IMR-90 (cell line): Measurements from ENCODE around the gene DNAJC5. TPM values are rescaled to one million over a fixed set of nuclear protein-coding genes. Genes with fewer than 3 reads are reported as not detected.

Source experiments
- ATAC-seq: fragments of 200-7000 bp; cut with Tn5 transposase; 2 replicates; pipeline ENCODE4 v1.9.1; 2020; ENCODE audit warnings: low read depth, mild to moderate bottlenecking, moderate library complexity
- BruUV-seq: library from RNA; stranded (reverse); fragments of 400-500 nt; replicated peaks from 2 replicates; lab custom pipeline; 2021; lab: Mats Ljungman, UMichigan
- CTCF ChIA-PET: fragments of 300-600 bp; formaldehyde crosslinking; extraction: SDS; loops from one replicate; lab custom pipeline; 2021; ENCODE audit warnings: antibody characterized with exemption; lab: Yijun Ruan, JAX
- POLR2A ChIA-PET: fragments of 300-600 bp; sonication (Branson Sonifier 250); formaldehyde crosslinking; loops from one replicate; lab custom pipeline; 2022; ENCODE audit warnings: antibody characterized with exemption; ENCODE audit not compliant: unreplicated experiment; lab: Charles Lee
- DNase-seq: peaks from one replicate; pipeline ENCODE4 v3.0.0; 2013
- H2AFZ ChIP-seq: replicated peaks from 2 replicates; pipeline ENCODE3; 2013; ENCODE audit warnings: low read length, mild to moderate bottlenecking; ENCODE audit not compliant: poor library complexity
- H2AK5ac ChIP-seq: 2 replicates; pipeline ENCODE4 v1.6.1; 2013; ENCODE audit warnings: low read depth, low read length, inconsistent platforms
- H2AK9ac ChIP-seq: replicated peaks from 2 replicates; pipeline ENCODE3; 2013; ENCODE audit warnings: mild to moderate bottlenecking, low read depth, low read length, moderate library complexity; ENCODE audit not compliant: poor library complexity
- H2BK120ac ChIP-seq: 2 replicates; pipeline ENCODE4 v1.6.1; 2013; ENCODE audit warnings: low read depth, low read length, inconsistent platforms
- H2BK15ac ChIP-seq: 3 replicates; pipeline ENCODE4 v1.6.1; 2013; ENCODE audit warnings: low read depth, low read length, inconsistent platforms
- H2BK20ac ChIP-seq: 2 replicates; pipeline ENCODE4 v1.6.1; 2013; ENCODE audit warnings: low read depth, mild to moderate bottlenecking, inconsistent platforms, low read length, moderate library complexity
- H2BK5ac ChIP-seq: 2 replicates; pipeline ENCODE4 v1.6.1; 2013; ENCODE audit warnings: mild to moderate bottlenecking, low read depth, low read length, inconsistent platforms; ENCODE audit not compliant: poor library complexity, severe bottlenecking
- H3K14ac ChIP-seq: replicated peaks from 2 replicates; pipeline ENCODE4 v1.6.1; 2013; ENCODE audit warnings: low read depth, low read length, inconsistent platforms
- H3K18ac ChIP-seq: 2 replicates; pipeline ENCODE4 v1.6.1; 2013; ENCODE audit warnings: low read depth, low read length, control low read depth
- H3K23ac ChIP-seq: 2 replicates; pipeline ENCODE4 v1.6.1; 2013; ENCODE audit warnings: low read depth, low read length, inconsistent platforms
- H3K27ac ChIP-seq: 2 replicates; pipeline ENCODE4 v1.5.1; 2013; ENCODE audit warnings: mild to moderate bottlenecking, control low read depth, low read length; ENCODE audit not compliant: insufficient read depth
- H3K27me3 ChIP-seq: 2 replicates; pipeline ENCODE4 v1.6.1; 2013; ENCODE audit warnings: low read length; ENCODE audit not compliant: control insufficient read depth, insufficient read depth
- H3K36me3 ChIP-seq: 2 replicates; pipeline ENCODE4 v1.6.1; 2013; ENCODE audit warnings: low read length, mixed read lengths; ENCODE audit not compliant: control insufficient read depth, insufficient read depth
- H3K4ac ChIP-seq: 2 replicates; pipeline ENCODE4 v1.6.1; 2013; ENCODE audit warnings: low read depth, low read length, inconsistent platforms
- H3K4me1 ChIP-seq: 2 replicates; pipeline ENCODE4 v1.6.1; 2013; ENCODE audit warnings: low read length, mixed read lengths; ENCODE audit not compliant: control insufficient read depth, insufficient read depth
- H3K4me2 ChIP-seq: 2 replicates; pipeline ENCODE4 v1.6.1; 2013; ENCODE audit warnings: low read depth, mild to moderate bottlenecking, control low read depth, low read length, moderate library complexity
- H3K4me3 ChIP-seq: 2 replicates; pipeline ENCODE4 v1.5.1; 2013; ENCODE audit warnings: low read depth, mild to moderate bottlenecking, control low read depth, low read length, moderate library complexity; ENCODE audit not compliant: insufficient read depth
- H3K56ac ChIP-seq: 2 replicates; pipeline ENCODE4 v1.6.1; 2013; ENCODE audit warnings: low read length, inconsistent platforms; ENCODE audit not compliant: insufficient read depth; ENCODE audit errors: extremely low read depth
- H3K79me1 ChIP-seq, 2 experiments: 2 replicates each; pipeline ENCODE4 v1.6.1; 2013; ENCODE audit warnings: low read length in 2 of 2, inconsistent platforms in 1 of 2, low read depth in 1 of 2
- H3K9ac ChIP-seq: 2 replicates; pipeline ENCODE4 v1.6.1; 2013; ENCODE audit warnings: low read depth, low read length, control low read depth
- H3K9me1 ChIP-seq: 2 replicates; pipeline ENCODE4 v1.6.1; 2013; ENCODE audit warnings: low read length, inconsistent platforms; ENCODE audit not compliant: insufficient read depth
- H3K9me3 ChIP-seq: 2 replicates; pipeline ENCODE4 v1.6.1; 2013; ENCODE audit warnings: low read length; ENCODE audit not compliant: control insufficient read depth, insufficient read depth
- H4K20me1 ChIP-seq: 2 replicates; pipeline ENCODE4 v1.6.1; 2013; ENCODE audit warnings: low read length, inconsistent platforms; ENCODE audit not compliant: insufficient read depth
- H4K5ac ChIP-seq: 2 replicates; pipeline ENCODE4 v1.6.1; 2013; ENCODE audit warnings: mild to moderate bottlenecking, low read depth, low read length, control low read depth
- H4K8ac ChIP-seq, 2 experiments: 2 replicates each; pipeline ENCODE4 v1.6.1; 2013; ENCODE audit warnings: low read depth in 2 of 2, low read length in 2 of 2, control low read depth in 1 of 2, inconsistent platforms in 1 of 2
- H4K91ac ChIP-seq: 2 replicates; pipeline ENCODE4 v1.6.1; 2013; ENCODE audit warnings: low read depth, low read length, inconsistent platforms; ENCODE audit not compliant: insufficient read depth
- FOS ChIP-seq: fragments of 150-350 bp; IDR thresholded peaks from 2 replicates; pipeline ENCODE4 v1.6.1; 2016; ENCODE audit warnings: low read depth, low read length
- MAZ ChIP-seq: IDR thresholded peaks from 2 replicates; pipeline ENCODE4 v1.6.1; 2012; ENCODE audit warnings: low read depth, mild to moderate bottlenecking, low read length, improper control_type of control experiment, moderate library complexity, borderline replicate concordance
- WGBS, 2 experiments: methylation state at CpG; one replicate each; pipeline versions ENCODE4 v1.1.5 to v1.1.7; 2013; ENCODE audit warnings: missing lambda C conversion rate in 2 of 2; ENCODE audit not compliant: insufficient read length in 1 of 2; ENCODE audit errors: extremely low coverage in 2 of 2; 5-methylcytosine and 5-hydroxymethylcytosine counted together
- dilution Hi-C: fragments of 300-500 bp; cut with HindIII; formaldehyde crosslinking; loops from one replicate; pipeline ENCODE4 v1.14.3; 2018; ENCODE audit warnings: low sequenced_read_pairs; ENCODE audit not compliant: unreplicated experiment
- in situ Hi-C: fragments of 300-500 bp; cut with MboI; formaldehyde crosslinking; loops from 3 replicates; pipeline ENCODE4 v1.14.3; 2019; ENCODE audit warnings: low sequenced_read_pairs, inconsistent platforms, mixed read lengths
- intact Hi-C: fragments of 100-400 bp; cut with micrococcal nuclease; formaldehyde crosslinking; loops from 2 replicates; pipeline ENCODE4 v1.10.0; 2022
- polyA plus RNA-seq, 3 experiments: library from polyadenylated mRNA; depleted of rRNA; stranded (reverse); fragments of >200 nt; gene quantifications; 2 replicates each; pipeline ENCODE4 v1.2.3, GENCODE V29; 2012; ENCODE audit warnings: low replicate concordance in 1 of 3
- total RNA-seq: library from RNA; depleted of rRNA; stranded (reverse); fragments of >200 nt; gene quantifications from 2 replicates; pipeline ENCODE4 v1.2.3, GENCODE V29; 2012

Gene DNAJC5
- total and polyA plus RNA-seq, 2 of the 4 experiments (the other 2 are of a cell fraction): 35.6 to 45.2 TPM

DNA sequence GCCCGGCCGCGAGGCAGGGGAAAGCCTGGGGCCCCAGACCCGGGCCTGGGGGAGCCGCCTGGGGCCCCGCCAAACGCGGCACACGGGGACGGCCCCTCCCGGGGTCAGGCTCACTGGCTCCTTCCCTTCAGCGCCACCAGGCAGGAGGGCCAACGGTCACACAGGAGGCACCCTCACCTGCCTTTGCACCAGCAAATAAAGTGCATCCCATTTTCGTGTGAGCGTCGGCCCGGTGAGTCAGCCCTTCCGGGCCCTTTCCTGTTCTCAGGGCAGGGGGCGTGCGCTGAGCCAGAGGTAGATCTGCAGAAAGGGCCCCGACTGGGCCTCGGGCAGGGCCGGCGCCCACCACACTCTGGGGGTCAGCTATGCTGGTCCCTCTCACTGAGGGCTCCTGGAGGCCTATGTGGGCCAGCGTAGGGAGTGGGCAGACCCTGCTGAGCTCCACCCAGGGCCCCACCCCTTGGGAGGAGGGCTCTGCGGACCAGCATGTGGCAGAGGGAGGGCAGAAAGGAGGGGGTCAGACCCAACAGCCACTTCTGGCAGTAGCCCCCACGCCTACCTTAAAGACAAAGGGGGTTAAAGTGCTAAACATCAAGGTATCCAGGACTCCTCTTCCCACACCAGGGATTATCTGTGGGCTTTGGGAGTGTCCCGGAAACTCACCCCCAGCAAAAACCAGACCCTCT is 62.2 kb downstream of the DNAJC5 start:
- Histone ChIP-seq H4K20me1 (peaks cover 23% of the 10 kb centered on the region), H3K9me3 (no peaks in the 10 kb centered on the region), H3K14ac (no peak overlapping the region; the same call in none of the 2 replicates), H3K18ac (no peak overlapping the region), H3K27ac (peak overlapping the region; percentile 19), H3K36me3 (peaks cover 28% of the 10 kb centered on the region; the same call in 1 of the 2 replicates), H2AFZ (peak overlapping the region; percentile 78), H3K9me1 (peaks cover 12% of the 10 kb centered on the region), H3K4me2 (peak overlapping the region; percentile 72), H3K27me3 (no peaks in the 10 kb centered on the region), H3K4ac (0 out of 2 replicates have a peak overlapping the region, but pooled peaks have one; percentile 56), H4K8ac (peak overlapping the region in 1 of 2 experiments; percentile 57), H2AK9ac (peak overlapping the region; percentile 96), H2BK120ac (no peak overlapping the region), H3K23ac (no peak overlapping the region), H2AK5ac (peak overlapping the region; percentile 88; the same call in 1 of the 2 replicates), H2BK20ac (no peak overlapping the region), H3K56ac (no peak overlapping the region), H2BK5ac (no peak overlapping the region), H3K4me1 (peaks cover 16% of the 10 kb centered on the region), H3K9ac (no peak overlapping the region), H3K79me1 (peaks cover 3 to 33% of the 10 kb centered on the region in 2 experiments; a peak in 2 of 4 replicates), H4K5ac (no peak overlapping the region), H2BK15ac (no peak overlapping the region), H4K91ac (0 out of 2 replicates have a peak overlapping the region, but pooled peaks have one; percentile 32), H3K4me3 (peak overlapping the region; percentile 37)
- 0% methylated on average over 9 of the region's 28 CpGs; no CpG with 5 or more reads in 1 of the 2 experiments for WGBS, 2 experiments
- no peak for TF ChIP-seq FOS
- peak; percentile 45; the same call in 1 of the 2 replicates for TF ChIP-seq MAZ
- in situ Hi-C loops (no loop called here), intact Hi-C loops (loop anchor here (5.0 kb wide), 1 partner anchor 420 kb away; the partner anchor contains the start of gene PTK6), dilution Hi-C loops (no loop called here)
- POLR2A ChIA-PET: interaction anchor here (0.7 kb wide), 1 partner anchor 11 kb away, joined by 3 read pairs; no protein-coding TSS in a partner anchor
- CTCF ChIA-PET: interaction anchor here (0.6 to 1.2 kb wide), 2 partner anchors 16 to 98 kb away, joined by 3 read pairs; no protein-coding TSS in a partner anchor
- BruUV-seq: no TSS peak
- DNase-seq: peak; percentile 49
- peak; percentile 57 for ATAC-seq
